HFFc6 (cell line): ENCODE measurements around the gene CHRNA4. TPM values are rescaled to one million over a fixed set of nuclear protein-coding genes. Genes with fewer than 3 reads are reported as not detected.

Source experiments
- DNase-seq: peaks from one replicate; pipeline ENCODE4 v3.0.0-alpha.2; 2018
- H3K27ac Mint-ChIP-seq: 2 replicates; pipeline ENCODE4 v1.8.0; 2020; ENCODE audit warnings: mild to moderate bottlenecking, mixed read lengths
- H3K27me3 Mint-ChIP-seq: 2 replicates; pipeline ENCODE4 v1.8.0; 2021; ENCODE audit warnings: mild to moderate bottlenecking, moderate library complexity, mixed read lengths; ENCODE audit not compliant: insufficient read depth
- H3K36me3 Mint-ChIP-seq: 2 replicates; pipeline ENCODE4 v1.8.0; 2021; ENCODE audit warnings: low read depth, mixed read lengths
- H3K4me1 Mint-ChIP-seq: 2 replicates; pipeline ENCODE4 v1.8.0; 2020; ENCODE audit warnings: low read depth, mixed read lengths
- H3K4me3 Mint-ChIP-seq: 2 replicates; pipeline ENCODE4 v1.8.0; 2020; ENCODE audit warnings: mild to moderate bottlenecking, moderate library complexity, mixed read lengths
- H3K9me3 Mint-ChIP-seq: 2 replicates; pipeline ENCODE4 v1.8.0; 2020; ENCODE audit warnings: mild to moderate bottlenecking, mixed read lengths
- total RNA-seq, 6 experiments: library from RNA; stranded (reverse); fragmentation: NEBNext Ultra II Directional; extraction: Animal tissue kit (Norgen Biotek cat#: 25700); gene quantifications; 2 replicates in 1 of 6; 3 replicates in 5 of 6; pipeline ENCODE4 v1.2.3, GENCODE V29; 2021
- TF ChIP-seq, protein P1 (sequence below): fragments of 200-600 bp; sonication (generic); IDR thresholded peaks from 2 replicates; pipeline ENCODE4 v1.5.0; 2021; ENCODE audit warnings: antibody characterized with exemption, mild to moderate bottlenecking

The CHRNA4 gene
- total RNA-seq, 6 experiments from 2014 or later: not detected

DNA sequence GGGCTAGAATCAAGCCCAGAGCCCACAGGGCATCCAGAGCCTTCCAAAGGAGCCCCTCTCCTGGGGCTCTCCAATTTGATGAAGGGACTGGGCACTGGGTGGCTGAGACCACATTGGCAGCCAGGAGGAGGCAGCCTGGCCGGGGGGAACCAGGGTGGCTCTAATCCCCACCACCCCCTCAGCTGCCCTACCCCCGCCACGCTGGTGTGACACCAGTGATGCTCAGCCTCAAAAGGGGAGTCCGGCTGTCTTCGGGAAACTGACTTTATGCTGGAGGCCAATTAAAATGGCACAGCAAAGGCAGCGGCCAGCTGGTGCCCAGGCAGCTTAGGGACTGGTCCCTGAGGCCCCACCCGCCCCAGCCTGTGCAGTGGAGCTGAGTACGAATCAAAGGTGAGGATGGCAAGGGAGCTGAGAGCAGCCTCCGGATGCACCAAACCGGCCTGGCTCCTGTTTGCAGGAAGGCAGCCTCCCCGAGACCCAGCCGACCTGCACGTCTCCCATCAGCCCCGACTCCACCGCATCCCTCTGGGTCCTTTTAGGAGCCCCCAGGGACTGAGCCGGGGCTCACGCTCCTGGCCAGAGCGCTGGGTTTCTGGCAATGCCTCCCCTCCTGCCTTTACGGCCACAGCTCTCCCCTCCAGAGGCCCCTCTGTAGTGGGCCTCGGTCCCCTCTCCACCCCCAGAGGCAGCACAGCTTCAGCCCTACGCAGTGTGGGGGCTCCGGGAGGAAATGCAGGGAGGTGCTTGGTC is 28.5 kb downstream of the CHRNA4 start:
- TF ChIP-seq, protein P1, sequence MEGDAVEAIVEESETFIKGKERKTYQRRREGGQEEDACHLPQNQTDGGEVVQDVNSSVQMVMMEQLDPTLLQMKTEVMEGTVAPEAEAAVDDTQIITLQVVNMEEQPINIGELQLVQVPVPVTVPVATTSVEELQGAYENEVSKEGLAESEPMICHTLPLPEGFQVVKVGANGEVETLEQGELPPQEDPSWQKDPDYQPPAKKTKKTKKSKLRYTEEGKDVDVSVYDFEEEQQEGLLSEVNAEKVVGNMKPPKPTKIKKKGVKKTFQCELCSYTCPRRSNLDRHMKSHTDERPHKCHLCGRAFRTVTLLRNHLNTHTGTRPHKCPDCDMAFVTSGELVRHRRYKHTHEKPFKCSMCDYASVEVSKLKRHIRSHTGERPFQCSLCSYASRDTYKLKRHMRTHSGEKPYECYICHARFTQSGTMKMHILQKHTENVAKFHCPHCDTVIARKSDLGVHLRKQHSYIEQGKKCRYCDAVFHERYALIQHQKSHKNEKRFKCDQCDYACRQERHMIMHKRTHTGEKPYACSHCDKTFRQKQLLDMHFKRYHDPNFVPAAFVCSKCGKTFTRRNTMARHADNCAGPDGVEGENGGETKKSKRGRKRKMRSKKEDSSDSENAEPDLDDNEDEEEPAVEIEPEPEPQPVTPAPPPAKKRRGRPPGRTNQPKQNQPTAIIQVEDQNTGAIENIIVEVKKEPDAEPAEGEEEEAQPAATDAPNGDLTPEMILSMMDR: no peak
- Mint-ChIP-seq H3K27ac (no peak overlapping the region), H3K27me3 (peaks cover 24% of the 10 kb centered on the region), H3K36me3 (no peaks in the 10 kb centered on the region), H3K4me1 (no peaks in the 10 kb centered on the region), H3K9me3 (peaks cover 14% of the 10 kb centered on the region), H3K4me3 (no peak overlapping the region)
- DNase-seq: no peak

DNA sequence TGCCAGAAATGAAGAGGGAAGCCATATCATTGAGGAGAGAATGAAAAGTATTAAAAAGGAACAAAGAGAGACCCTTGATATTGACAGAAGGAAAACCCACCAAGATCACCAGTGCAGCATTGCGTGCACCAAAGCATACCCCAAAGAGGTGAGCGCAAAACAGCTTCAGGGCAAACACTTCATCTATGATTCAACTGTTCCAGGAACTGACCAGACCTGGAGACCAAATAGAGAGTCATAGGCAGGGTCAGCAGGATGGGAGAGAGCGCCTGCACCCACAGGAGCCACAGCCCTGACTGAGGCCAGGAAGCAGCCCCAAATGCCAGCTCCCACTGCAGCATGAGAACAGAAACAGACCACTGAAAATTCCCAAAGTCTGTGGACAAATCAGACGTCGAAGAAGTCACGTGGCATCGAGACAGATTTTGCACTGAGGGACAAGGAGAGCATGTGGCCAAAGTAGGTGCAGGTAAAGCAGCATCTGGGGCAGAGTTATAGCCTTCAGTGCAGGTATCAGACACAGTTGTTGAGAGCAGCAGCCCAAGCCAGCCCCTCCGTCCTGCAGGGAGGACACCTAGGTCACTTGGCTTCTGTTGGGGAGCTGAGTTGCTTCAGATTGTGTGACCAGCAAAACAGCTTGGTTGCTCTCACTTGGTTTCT is 29.3 kb downstream of the CHRNA4 start:
- no peak for DNase-seq
- Mint-ChIP-seq H3K27me3 (peaks cover 25% of the 10 kb centered on the region), H3K9me3 (peaks cover 14% of the 10 kb centered on the region), H3K4me3 (no peak overlapping the region), H3K36me3 (no peaks in the 10 kb centered on the region), H3K4me1 (no peaks in the 10 kb centered on the region), H3K27ac (no peak overlapping the region)
- TF ChIP-seq, protein P1: no peak

DNA sequence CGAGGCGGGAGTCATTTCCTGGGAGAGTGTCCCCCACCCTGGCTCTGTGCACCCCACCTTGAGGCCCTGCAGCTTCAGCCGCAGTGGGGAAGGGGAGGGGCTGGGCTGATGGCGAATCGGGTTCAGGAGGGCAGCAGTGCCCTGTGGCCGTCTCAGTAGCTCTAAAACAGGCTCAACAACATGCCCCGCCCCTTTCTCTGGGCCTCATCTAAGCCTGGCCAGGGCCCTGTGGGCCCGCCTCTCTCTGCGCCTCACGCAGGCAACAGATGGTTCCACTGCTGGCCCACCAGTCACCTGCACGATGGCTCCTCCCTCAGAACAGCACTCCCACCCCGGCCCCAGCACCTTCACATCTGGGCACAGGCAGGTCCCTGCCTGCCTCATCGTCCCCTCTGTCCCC is 30.2 kb downstream of the CHRNA4 start:
- Mint-ChIP-seq H3K27ac (no peak overlapping the region), H3K36me3 (no peaks in the 10 kb centered on the region), H3K27me3 (peaks cover 18% of the 10 kb centered on the region), H3K9me3 (peaks cover 14% of the 10 kb centered on the region), H3K4me1 (no peaks in the 10 kb centered on the region), H3K4me3 (no peak overlapping the region)
- TF ChIP-seq, protein P1: no peak
- DNase-seq: no peak

DNA sequence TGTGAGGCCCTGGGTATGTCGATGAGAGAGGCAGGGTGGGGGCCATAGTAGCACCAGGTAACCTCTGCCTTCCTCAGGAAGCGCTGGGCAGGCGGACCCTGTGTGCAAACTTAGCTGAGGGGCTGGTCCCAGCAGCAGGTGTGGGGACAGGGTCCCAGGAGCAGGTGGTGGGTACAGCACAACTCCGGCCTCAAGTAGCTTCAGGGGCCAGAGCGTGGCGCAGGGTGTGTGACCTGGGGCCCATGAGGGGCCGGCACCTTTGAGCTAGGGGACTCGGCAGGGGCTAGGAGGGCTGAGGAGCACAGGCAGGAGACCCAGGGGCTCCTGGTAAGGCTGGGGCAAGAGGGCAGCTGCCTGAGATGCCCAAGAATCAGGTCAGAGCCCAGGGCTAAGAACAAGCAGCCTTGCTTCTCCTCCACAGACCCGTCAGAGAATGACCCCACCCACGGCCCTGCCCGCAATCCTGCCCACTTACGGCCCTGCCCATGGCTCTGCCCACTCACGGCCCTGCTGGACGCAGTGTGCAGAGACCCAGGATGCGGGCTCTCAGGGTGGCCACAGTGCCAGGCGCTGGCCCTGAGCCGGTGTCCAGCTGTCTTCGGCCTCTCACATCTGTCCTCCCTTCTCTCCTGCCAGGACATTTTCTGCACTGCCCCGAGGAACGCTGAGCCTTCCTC is 30.9 kb downstream of the CHRNA4 start:
- no peaks in the 10 kb centered on the region for H3K36me3 Mint-ChIP-seq
- no peaks in the 10 kb centered on the region for H3K4me1 Mint-ChIP-seq
- TF ChIP-seq, protein P1: no peak
- peaks cover 14% of the 10 kb centered on the region for H3K9me3 Mint-ChIP-seq
- no peak overlapping the region for H3K4me3 Mint-ChIP-seq
- H3K27ac Mint-ChIP-seq: no peak overlapping the region
- no peak for DNase-seq
- H3K27me3 Mint-ChIP-seq: peaks cover 13% of the 10 kb centered on the region

DNA sequence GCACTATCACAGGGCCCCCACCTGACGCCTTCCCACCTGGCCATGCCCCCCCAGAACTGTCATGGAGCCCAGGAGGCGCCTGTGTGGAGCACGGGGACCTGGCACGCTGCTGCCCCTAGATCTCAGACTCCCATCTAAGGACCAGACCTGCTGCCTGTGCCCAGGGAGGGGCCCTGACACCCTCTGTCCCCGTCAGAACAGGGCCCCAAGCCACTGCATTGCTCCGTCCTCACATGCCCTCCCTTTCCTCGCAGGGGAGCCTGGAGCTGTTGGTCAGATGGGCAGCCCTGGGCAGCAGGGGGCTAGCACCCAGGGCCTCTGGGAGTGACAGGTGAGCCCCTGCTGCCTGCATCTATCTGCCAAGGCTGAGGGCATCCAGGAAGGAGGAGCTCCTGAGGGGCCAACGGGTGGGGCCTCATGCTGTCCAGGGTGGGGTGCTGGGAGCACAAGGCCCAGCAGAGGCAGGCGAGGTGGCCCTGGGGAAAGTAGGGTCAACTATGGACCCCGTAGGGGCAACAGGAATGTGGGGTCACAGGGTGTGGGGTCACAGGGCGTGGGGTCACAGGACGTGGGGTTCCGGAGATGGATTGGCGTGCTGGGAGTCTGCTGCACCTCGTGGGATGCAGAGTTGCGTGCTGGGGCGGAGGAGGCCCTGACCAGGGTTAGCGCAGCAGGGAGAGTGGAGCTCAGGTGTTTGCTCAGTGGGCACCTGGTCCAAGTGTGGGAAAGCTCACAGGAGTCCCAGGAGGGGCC is 31.6 kb downstream of the CHRNA4 start:
- TF ChIP-seq, protein P1: no peak
- Mint-ChIP-seq H3K4me3 (no peak overlapping the region), H3K4me1 (no peaks in the 10 kb centered on the region), H3K27me3 (peaks cover 17% of the 10 kb centered on the region), H3K36me3 (no peaks in the 10 kb centered on the region), H3K9me3 (peaks cover 14% of the 10 kb centered on the region), H3K27ac (no peak overlapping the region)
- DNase-seq: no peak
